ENCODE results near the gene SCAP.
A peak's percentile ranks its signal among the peaks of the same experiment; 100 is the strongest.

DNA sequence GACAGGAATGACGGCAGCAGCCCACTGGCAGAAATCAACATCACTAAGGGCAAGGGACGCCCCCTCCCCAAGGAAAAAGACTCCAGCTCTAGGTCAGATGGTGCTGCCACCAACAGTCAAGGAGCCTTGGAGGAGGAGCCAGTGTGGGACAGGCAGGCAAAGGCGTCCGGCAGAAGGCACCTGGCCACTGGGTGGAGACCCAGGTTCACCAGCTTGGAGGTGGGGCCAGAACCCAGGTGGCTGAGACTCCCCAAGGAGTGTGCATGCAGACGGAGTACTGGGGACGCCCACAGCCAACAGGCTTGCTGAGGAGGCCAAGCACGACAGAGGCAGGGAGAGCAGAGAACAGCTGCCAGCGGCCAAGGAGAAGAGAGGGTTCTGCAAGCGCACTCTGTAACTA lies 59.7 kb downstream of the SCAP start:
- TF ChIP-seq, protein P1, sequence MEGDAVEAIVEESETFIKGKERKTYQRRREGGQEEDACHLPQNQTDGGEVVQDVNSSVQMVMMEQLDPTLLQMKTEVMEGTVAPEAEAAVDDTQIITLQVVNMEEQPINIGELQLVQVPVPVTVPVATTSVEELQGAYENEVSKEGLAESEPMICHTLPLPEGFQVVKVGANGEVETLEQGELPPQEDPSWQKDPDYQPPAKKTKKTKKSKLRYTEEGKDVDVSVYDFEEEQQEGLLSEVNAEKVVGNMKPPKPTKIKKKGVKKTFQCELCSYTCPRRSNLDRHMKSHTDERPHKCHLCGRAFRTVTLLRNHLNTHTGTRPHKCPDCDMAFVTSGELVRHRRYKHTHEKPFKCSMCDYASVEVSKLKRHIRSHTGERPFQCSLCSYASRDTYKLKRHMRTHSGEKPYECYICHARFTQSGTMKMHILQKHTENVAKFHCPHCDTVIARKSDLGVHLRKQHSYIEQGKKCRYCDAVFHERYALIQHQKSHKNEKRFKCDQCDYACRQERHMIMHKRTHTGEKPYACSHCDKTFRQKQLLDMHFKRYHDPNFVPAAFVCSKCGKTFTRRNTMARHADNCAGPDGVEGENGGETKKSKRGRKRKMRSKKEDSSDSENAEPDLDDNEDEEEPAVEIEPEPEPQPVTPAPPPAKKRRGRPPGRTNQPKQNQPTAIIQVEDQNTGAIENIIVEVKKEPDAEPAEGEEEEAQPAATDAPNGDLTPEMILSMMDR (IDR thresholded peaks at IDR 0.05): no peak
- no peak for TF ChIP-seq ZNF232 (CRISPR knock-in tag; IDR thresholded peaks at IDR 0.05)
- TF ChIP-seq, protein P2, sequence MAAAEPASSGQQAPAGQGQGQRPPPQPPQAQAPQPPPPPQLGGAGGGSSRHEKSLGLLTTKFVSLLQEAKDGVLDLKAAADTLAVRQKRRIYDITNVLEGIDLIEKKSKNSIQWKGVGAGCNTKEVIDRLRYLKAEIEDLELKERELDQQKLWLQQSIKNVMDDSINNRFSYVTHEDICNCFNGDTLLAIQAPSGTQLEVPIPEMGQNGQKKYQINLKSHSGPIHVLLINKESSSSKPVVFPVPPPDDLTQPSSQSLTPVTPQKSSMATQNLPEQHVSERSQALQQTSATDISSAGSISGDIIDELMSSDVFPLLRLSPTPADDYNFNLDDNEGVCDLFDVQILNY (CRISPR knock-in tag; IDR thresholded peaks at IDR 0.05): no peak
- TF ChIP-seq KAT7 (CRISPR knock-in tag; IDR thresholded peaks at IDR 0.05; ENCODE audit: borderline replicate concordance): no peak
- TF ChIP-seq CBFB (CRISPR knock-in tag; IDR thresholded peaks at IDR 0.05; ENCODE audit: low read depth): no peak
- TF ChIP-seq ZNF317 (CRISPR knock-in tag; IDR thresholded peaks at IDR 0.05; ENCODE audit: borderline replicate concordance, low read depth): no peak
- TF ChIP-seq FOXJ3 (CRISPR knock-in tag; IDR thresholded peaks at IDR 0.05; ENCODE audit: borderline replicate concordance): no peak
- TF ChIP-seq ZNF416 (CRISPR knock-in tag; IDR thresholded peaks at IDR 0.05): no peak
- TF ChIP-seq ZNF121 (CRISPR knock-in tag; IDR thresholded peaks at IDR 0.05): 0 out of 2 replicates have a peak, but pooled peaks have one; percentile 42
- TF ChIP-seq ZNF138 (CRISPR knock-in tag; conservative IDR thresholded peaks at IDR 0.05): no peak
- no peak for TF ChIP-seq TEAD1 (CRISPR knock-in tag; IDR thresholded peaks at IDR 0.05)
- TF ChIP-seq, protein P3, sequence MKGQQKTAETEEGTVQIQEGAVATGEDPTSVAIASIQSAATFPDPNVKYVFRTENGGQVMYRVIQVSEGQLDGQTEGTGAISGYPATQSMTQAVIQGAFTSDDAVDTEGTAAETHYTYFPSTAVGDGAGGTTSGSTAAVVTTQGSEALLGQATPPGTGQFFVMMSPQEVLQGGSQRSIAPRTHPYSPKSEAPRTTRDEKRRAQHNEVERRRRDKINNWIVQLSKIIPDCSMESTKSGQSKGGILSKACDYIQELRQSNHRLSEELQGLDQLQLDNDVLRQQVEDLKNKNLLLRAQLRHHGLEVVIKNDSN (CRISPR knock-in tag; IDR thresholded peaks at IDR 0.05): no peak
- no peak for TF ChIP-seq JUN (CRISPR knock-in tag; IDR thresholded peaks at IDR 0.05)
- TF ChIP-seq OVOL2 (CRISPR knock-in tag; IDR thresholded peaks at IDR 0.05; ENCODE audit: borderline replicate concordance): no peak
